GM23338 (cell line): Measurements from ENCODE around the gene LYZL4. TPM values are rescaled to one million over a fixed set of nuclear protein-coding genes. Genes with fewer than 3 reads are reported as not detected.

ENCODE experiments used
- ATAC-seq: fragments of 200-7000 bp; cut with Tn5 transposase; 3 replicates; pipeline ENCODE4 v1.9.1; 2020
- DNase-seq: peaks from one replicate; pipeline ENCODE4 v3.0.0-alpha.2; 2015; ENCODE audit warnings: low spot score
- H2AFZ ChIP-seq: fragments of 200-600 bp; sonication (generic); 2 replicates; pipeline ENCODE4 v1.8.0; 2016; ENCODE audit warnings: antibody characterized with exemption, mild to moderate bottlenecking, moderate library complexity
- H3F3A ChIP-seq: fragments of 200-600 bp; sonication (generic); replicated peaks from 2 replicates; pipeline ENCODE4 v1.8.0; 2017; ENCODE audit warnings: antibody characterized with exemption, mixed run types, low read depth
- H3K27ac ChIP-seq: fragments of 200-600 bp; sonication (generic); 2 replicates; pipeline ENCODE4 v1.6.1; 2016; ENCODE audit warnings: low read depth
- H3K27me3 ChIP-seq: fragments of 200-600 bp; sonication (generic); 2 replicates; pipeline ENCODE4 v1.8.0; 2016; ENCODE audit warnings: mild to moderate bottlenecking, mixed run types, moderate library complexity; ENCODE audit not compliant: insufficient read depth
- H3K36me3 ChIP-seq: fragments of 200-600 bp; sonication (generic); 2 replicates; pipeline ENCODE4 v1.8.0; 2016; ENCODE audit warnings: mild to moderate bottlenecking; ENCODE audit not compliant: insufficient read depth
- H3K4me1 ChIP-seq: fragments of 200-600 bp; sonication (generic); 2 replicates; pipeline ENCODE4 v1.8.0; 2016; ENCODE audit warnings: mild to moderate bottlenecking, moderate library complexity; ENCODE audit not compliant: insufficient read depth
- H3K4me2 ChIP-seq: fragments of 200-600 bp; sonication (generic); 2 replicates; pipeline ENCODE4 v1.7.1; 2017; ENCODE audit warnings: mixed run types
- H3K4me3 ChIP-seq: fragments of 200-600 bp; sonication (generic); 2 replicates; pipeline ENCODE4 v1.6.1; 2016; ENCODE audit warnings: mixed run types
- H3K79me2 ChIP-seq: fragments of 200-600 bp; sonication (generic); replicated peaks from 2 replicates; pipeline ENCODE4 v1.8.0; 2017; ENCODE audit warnings: mild to moderate bottlenecking; ENCODE audit not compliant: insufficient read depth
- H3K9me2 ChIP-seq: fragments of 200-600 bp; sonication (generic); 2 replicates; pipeline ENCODE4 v1.8.0; 2017; ENCODE audit not compliant: insufficient read depth
- H4K20me1 ChIP-seq: fragments of 200-600 bp; sonication (generic); replicated peaks from 2 replicates; pipeline ENCODE4 v1.8.0; 2017; ENCODE audit warnings: mild to moderate bottlenecking; ENCODE audit not compliant: insufficient read depth
- H3K27ac Mint-ChIP-seq: 2 replicates; pipeline ENCODE4 v1.8.0; 2020; ENCODE audit warnings: inconsistent platforms, mild to moderate bottlenecking, moderate library complexity, mixed read lengths
- H3K27me3 Mint-ChIP-seq: 3 replicates; pipeline ENCODE4 v1.8.0; 2022; ENCODE audit warnings: low read depth, mild to moderate bottlenecking, moderate library complexity, mixed read lengths, inconsistent platforms; ENCODE audit not compliant: insufficient read depth, poor library complexity
- H3K36me3 Mint-ChIP-seq: 3 replicates; pipeline ENCODE4 v1.8.0; 2021; ENCODE audit warnings: low read depth, mild to moderate bottlenecking, inconsistent platforms, moderate library complexity, mixed read lengths
- H3K4me1 Mint-ChIP-seq: 3 replicates; pipeline ENCODE4 v1.8.0; 2020; ENCODE audit warnings: mild to moderate bottlenecking, inconsistent platforms, mixed read lengths
- H3K4me3 Mint-ChIP-seq: 3 replicates; pipeline ENCODE4 v1.8.0; 2021; ENCODE audit warnings: moderate library complexity, mild to moderate bottlenecking, inconsistent platforms, mixed read lengths
- H3K9me3 Mint-ChIP-seq: 3 replicates; pipeline ENCODE4 v1.8.0; 2020; ENCODE audit warnings: moderate library complexity, mild to moderate bottlenecking, inconsistent platforms, mixed read lengths
- ETS1 ChIP-seq: IDR thresholded peaks from 2 replicates; pipeline ENCODE4 v1.6.1; 2016; ENCODE audit warnings: antibody characterized with exemption
- JUNB ChIP-seq: IDR thresholded peaks from one replicate; pipeline ENCODE4 v1.6.1; 2016; ENCODE audit warnings: antibody characterized with exemption; ENCODE audit not compliant: unreplicated experiment
- STAT1 ChIP-seq: IDR thresholded peaks from one replicate; pipeline ENCODE4 v1.6.1; 2016; ENCODE audit warnings: antibody characterized with exemption; ENCODE audit not compliant: unreplicated experiment
- ZNF114 ChIP-seq: fragments of 250-450 bp; sonication (Bioruptor Pico); IDR thresholded peaks from 2 replicates; pipeline ENCODE4 v1.5.0; 2020; ENCODE audit warnings: mild to moderate bottlenecking, moderate library complexity
- ZNF462 ChIP-seq: fragments of 250-450 bp; sonication (Bioruptor Pico); IDR thresholded peaks from 2 replicates; pipeline ENCODE4 v1.5.0; 2020; ENCODE audit warnings: mild to moderate bottlenecking, moderate library complexity
- polyA plus RNA-seq: library from polyadenylated mRNA; unstranded; fragments of >200 nt; fragmentation: Nextera tagmentation; extraction: Ambion mirVana; gene quantifications from 2 replicates; pipeline ENCODE4 v1.2.1, GENCODE V29; 2016
- total RNA-seq: library from RNA; depleted of rRNA; stranded (reverse); fragments of >200 nt; shearing (Covaris generic); gene quantifications from 2 replicates; pipeline ENCODE4 v1.2.3, GENCODE V29; 2014

Gene LYZL4
- total and polyA plus RNA-seq, 2 experiments from 2014 or later = not detected

GRCh38 chr3:42440924-42441323, 30.5 kb upstream of the LYZL4 start (continued):
- TF ChIP-seq ZNF462 (CRISPR knock-in tag) = no peak
- TF ChIP-seq JUNB = no peak

- peaks cover 13% of the 10 kb centered on the region for H3K27me3 Mint-ChIP-seq
- no peaks in the 10 kb centered on the region for H4K20me1 ChIP-seq
- H3F3A ChIP-seq = no peaks in the 10 kb centered on the region
- H3K27ac ChIP-seq = no peak overlapping the region
- no peaks in the 10 kb centered on the region for H3K9me2 ChIP-seq
- no peaks in the 10 kb centered on the region for H3K9me3 Mint-ChIP-seq
- peak overlapping the region; percentile 53 for H2AFZ ChIP-seq
- H3K4me1 ChIP-seq = peaks cover 15% of the 10 kb centered on the region
- DNase-seq (peak; percentile 6), ATAC-seq (no peak)
- no peaks in the 10 kb centered on the region for H3K27me3 ChIP-seq
- H3K4me1 Mint-ChIP-seq = peaks cover 29% of the 10 kb centered on the region
- TF ChIP-seq ZNF462 (CRISPR knock-in tag) (no peak), ETS1 (no peak), STAT1 (no peak), ZNF114 (no peak)
- no peaks in the 10 kb centered on the region for H3K79me2 ChIP-seq
- no peaks in the 10 kb centered on the region for H3K36me3 ChIP-seq
- H3K27ac Mint-ChIP-seq = no peak overlapping the region
- no peak overlapping the region for H3K4me2 ChIP-seq
- no peak overlapping the region for H3K4me3 ChIP-seq
- H3K36me3 Mint-ChIP-seq = no peaks in the 10 kb centered on the region
- H3K4me3 Mint-ChIP-seq = no peak overlapping the region
These were observed 29.1 kb upstream of the LYZL4 start for GRCh38 chr3:42439261-42440115.
